Uterus (tissue), 2 donors: ENCODE results near the gene TNKS1BP1.

ENCODE experiments used
- POLR2A ChIP-seq, 2 donors: fragments of 450-650 bp; IDR thresholded peaks; one replicate each; pipeline ENCODE4 v1.6.1; 2016; ENCODE audit warnings: antibody characterized with exemption in 2 of 2, mild to moderate bottlenecking in 1 of 2, moderate library complexity in 1 of 2
- TF ChIP-seq, protein P1 (sequence below), 4 experiments: fragments of 200-600 bp in 2 of 4; fragments of 450-650 bp in 2 of 4; sonication (generic) in 2 of 4; IDR thresholded peaks; one replicate each; pipeline ENCODE4 v1.5.1; 2016 to 2019; ENCODE audit warnings: antibody characterized with exemption in 4 of 4, mild to moderate bottlenecking in 2 of 4, moderate library complexity in 1 of 4

DNA sequence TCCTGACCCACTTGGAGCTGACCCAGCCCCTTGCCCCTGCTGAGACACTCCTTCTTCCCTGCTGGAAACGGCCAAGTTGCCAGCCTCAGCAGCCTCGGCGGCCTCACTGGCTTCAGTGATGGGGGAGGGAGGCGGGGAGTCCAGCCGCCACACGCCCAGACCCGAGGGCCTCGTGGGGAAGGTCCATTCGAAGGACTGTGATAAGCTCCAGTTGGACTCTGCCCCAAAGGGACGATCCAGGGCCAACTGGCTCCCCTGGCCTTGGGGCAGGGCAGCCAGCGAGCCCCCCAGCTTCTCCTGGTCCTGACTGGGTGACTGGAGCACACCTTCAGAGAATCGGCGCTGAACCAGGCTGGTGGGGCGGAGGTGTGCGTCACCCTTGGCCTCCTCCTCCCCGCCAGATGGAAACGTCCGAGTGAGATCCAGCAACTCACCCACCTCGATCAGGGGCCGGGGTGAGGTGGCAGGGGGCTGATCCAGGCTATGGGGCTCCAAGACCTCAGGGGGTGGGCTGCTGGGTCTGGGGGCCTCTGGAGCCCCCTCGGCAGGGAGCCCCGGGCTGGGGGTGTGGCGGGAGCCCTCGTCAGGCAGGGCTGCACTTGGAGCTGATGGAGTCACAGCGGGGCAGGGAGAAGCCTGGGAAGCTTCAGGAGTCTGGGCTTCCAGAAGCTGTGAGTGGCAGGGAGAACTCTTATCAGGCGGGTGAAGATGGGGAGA lies 11.5 kb downstream of the TNKS1BP1 start:
- TF ChIP-seq, protein P1, sequence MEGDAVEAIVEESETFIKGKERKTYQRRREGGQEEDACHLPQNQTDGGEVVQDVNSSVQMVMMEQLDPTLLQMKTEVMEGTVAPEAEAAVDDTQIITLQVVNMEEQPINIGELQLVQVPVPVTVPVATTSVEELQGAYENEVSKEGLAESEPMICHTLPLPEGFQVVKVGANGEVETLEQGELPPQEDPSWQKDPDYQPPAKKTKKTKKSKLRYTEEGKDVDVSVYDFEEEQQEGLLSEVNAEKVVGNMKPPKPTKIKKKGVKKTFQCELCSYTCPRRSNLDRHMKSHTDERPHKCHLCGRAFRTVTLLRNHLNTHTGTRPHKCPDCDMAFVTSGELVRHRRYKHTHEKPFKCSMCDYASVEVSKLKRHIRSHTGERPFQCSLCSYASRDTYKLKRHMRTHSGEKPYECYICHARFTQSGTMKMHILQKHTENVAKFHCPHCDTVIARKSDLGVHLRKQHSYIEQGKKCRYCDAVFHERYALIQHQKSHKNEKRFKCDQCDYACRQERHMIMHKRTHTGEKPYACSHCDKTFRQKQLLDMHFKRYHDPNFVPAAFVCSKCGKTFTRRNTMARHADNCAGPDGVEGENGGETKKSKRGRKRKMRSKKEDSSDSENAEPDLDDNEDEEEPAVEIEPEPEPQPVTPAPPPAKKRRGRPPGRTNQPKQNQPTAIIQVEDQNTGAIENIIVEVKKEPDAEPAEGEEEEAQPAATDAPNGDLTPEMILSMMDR (IDR thresholded peaks at IDR 0.05) = no peak
- TF ChIP-seq POLR2A (IDR thresholded peaks at IDR 0.05) = no peak
